NB4 (cell line): ENCODE data around the gene CATSPER1.

Experiments used
- CTCF ChIP-seq: IDR thresholded peaks from one replicate; pipeline ENCODE4 v1.5.1; 2012; ENCODE audit warnings: low read depth, low read length
- MAX ChIP-seq: IDR thresholded peaks from 2 replicates; pipeline ENCODE4 v1.6.1; 2011; ENCODE audit warnings: low read depth, low read length
- MYC ChIP-seq: IDR thresholded peaks from 2 replicates; pipeline ENCODE4 v1.6.1; 2011; ENCODE audit warnings: low read depth, low read length
- POLR2A ChIP-seq: IDR thresholded peaks from 2 replicates; pipeline ENCODE4 v1.6.1; 2011; ENCODE audit warnings: mild to moderate bottlenecking; ENCODE audit not compliant: insufficient read length; ENCODE audit errors: extremely low read depth

GRCh38 chr11:66044757-66045156 is 18.5 kb upstream of the CATSPER1 start:
- TF ChIP-seq CTCF: no peak
- no peak for TF ChIP-seq MAX
- TF ChIP-seq POLR2A: no peak
- no peak for TF ChIP-seq MYC
